Body of pancreas (tissue), 4 donors: ENCODE data around the gene OR1E2. TPM values are rescaled to one million over a fixed set of nuclear protein-coding genes. Genes with fewer than 3 reads are reported as not detected.
"Not testable (repeated sequence)": the region's sequence is repeated elsewhere in the genome, so short reads cannot be mapped to it uniquely, and the experiment has no call there.

Source experiments
- ATAC-seq: fragments of 150-250 bp; one replicate; pipeline ENCODE4 v1.9.1; 2016
- DNase-seq, 4 donors: peaks; one replicate each; pipeline ENCODE4 v3.0.0-alpha.2; 2019
- H3K27ac ChIP-seq, 4 donors: fragments of 200-600 bp; sonication (generic); 1 replicate in 3 of 4; 2 replicates in 1 of 4; pipeline versions ENCODE4 v1.5.1 to v1.6.1; 2016 to 2019; ENCODE audit warnings: mild to moderate bottlenecking in 1 of 4, mixed read lengths in 1 of 4, moderate library complexity in 1 of 4
- H3K27me3 ChIP-seq, 2 donors: fragments of 200-600 bp; sonication (generic); one replicate each; pipeline ENCODE4 v1.6.0; 2016; ENCODE audit warnings: mild to moderate bottlenecking in 1 of 2
- H3K36me3 ChIP-seq, 2 donors: fragments of 200-600 bp; sonication (generic); replicated peaks in 1 of 2; 2 replicates each; pipeline ENCODE4 v1.5.1; 2016; ENCODE audit warnings: low read depth in 2 of 2; ENCODE audit not compliant: insufficient read depth in 1 of 2
- H3K4me1 ChIP-seq: fragments of 200-600 bp; sonication (generic); one replicate; pipeline ENCODE4 v1.6.0; 2016
- H3K4me3 ChIP-seq, 2 donors: fragments of 200-600 bp; sonication (generic); 1 replicate in 1 of 2; 2 replicates in 1 of 2; pipeline ENCODE4 v1.5.1; 2016 to 2019
- H3K9me3 ChIP-seq, 3 donors: fragments of 200-600 bp; sonication (generic); 1 replicate in 2 of 3; 2 replicates in 1 of 3; pipeline ENCODE4 v1.5.1; 2016
- POLR2A ChIP-seq, 3 donors: fragments of 450-650 bp; IDR thresholded peaks; one replicate each; pipeline ENCODE4 v1.6.1; 2016; ENCODE audit warnings: antibody characterized with exemption in 3 of 3, mild to moderate bottlenecking in 2 of 3
- WGBS, 2 donors: methylation state at CpG; one replicate each; pipeline ENCODE4 v1.1.5; 2017; 5-methylcytosine and 5-hydroxymethylcytosine counted together
- intact Hi-C: fragments of 100-400 bp; cut with DNase I; formaldehyde crosslinking; loops from one replicate; pipeline ENCODE4 v1.15.1; 2023
- total RNA-seq, 2 donors: library from RNA; depleted of rRNA; stranded (reverse); fragments of >200 nt; gene quantifications; one replicate each; pipeline ENCODE4 v1.1.0, GENCODE V29; 2016
- TF ChIP-seq, protein P1 (sequence below), 7 experiments: fragments of 450-650 bp in 4 of 7; fragments of 200-600 bp in 3 of 7; sonication (generic) in 3 of 7; IDR thresholded peaks; one replicate each; pipeline ENCODE4 v1.5.1; 2016 to 2019; ENCODE audit warnings: antibody characterized with exemption in 7 of 7

The OR1E2 gene
- total RNA-seq, 2 donors from 2014 or later = not detected

DNA sequence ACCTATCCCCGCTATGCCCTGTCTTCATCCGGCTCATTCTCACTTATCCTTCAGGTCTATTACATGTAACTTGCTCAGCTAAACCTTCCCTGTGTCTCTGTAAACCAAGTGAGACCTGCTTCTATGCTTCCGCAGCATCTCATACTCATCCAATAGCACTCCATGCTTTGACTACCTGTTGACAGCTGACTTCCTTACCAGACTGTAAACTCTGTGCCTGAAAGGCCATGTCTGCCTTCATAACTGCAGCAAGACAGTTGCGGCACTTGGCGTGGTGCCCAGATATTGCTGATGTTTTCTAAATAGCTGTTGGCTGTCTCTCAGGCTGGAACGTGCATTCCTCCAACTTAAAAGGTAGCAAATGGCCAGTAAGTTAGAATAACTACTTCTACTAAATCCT, 33.6 kb downstream of the OR1E2 start:
- DNase-seq (peak in 1 of 4 donors; percentile 9), ATAC-seq (no peak)
- no peak overlapping the region for H3K27ac ChIP-seq
- H3K9me3 ChIP-seq = no peaks in the 10 kb centered on the region
- no peak for TF ChIP-seq POLR2A (IDR thresholded peaks at IDR 0.05)
- TF ChIP-seq, protein P1, sequence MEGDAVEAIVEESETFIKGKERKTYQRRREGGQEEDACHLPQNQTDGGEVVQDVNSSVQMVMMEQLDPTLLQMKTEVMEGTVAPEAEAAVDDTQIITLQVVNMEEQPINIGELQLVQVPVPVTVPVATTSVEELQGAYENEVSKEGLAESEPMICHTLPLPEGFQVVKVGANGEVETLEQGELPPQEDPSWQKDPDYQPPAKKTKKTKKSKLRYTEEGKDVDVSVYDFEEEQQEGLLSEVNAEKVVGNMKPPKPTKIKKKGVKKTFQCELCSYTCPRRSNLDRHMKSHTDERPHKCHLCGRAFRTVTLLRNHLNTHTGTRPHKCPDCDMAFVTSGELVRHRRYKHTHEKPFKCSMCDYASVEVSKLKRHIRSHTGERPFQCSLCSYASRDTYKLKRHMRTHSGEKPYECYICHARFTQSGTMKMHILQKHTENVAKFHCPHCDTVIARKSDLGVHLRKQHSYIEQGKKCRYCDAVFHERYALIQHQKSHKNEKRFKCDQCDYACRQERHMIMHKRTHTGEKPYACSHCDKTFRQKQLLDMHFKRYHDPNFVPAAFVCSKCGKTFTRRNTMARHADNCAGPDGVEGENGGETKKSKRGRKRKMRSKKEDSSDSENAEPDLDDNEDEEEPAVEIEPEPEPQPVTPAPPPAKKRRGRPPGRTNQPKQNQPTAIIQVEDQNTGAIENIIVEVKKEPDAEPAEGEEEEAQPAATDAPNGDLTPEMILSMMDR (IDR thresholded peaks at IDR 0.05) = no peak
- H3K27me3 ChIP-seq = no peaks in the 10 kb centered on the region
- H3K4me3 ChIP-seq = no peak overlapping the region
- H3K4me1 ChIP-seq = no peaks in the 10 kb centered on the region
- intact Hi-C loops = no loop called here
- no peaks in the 10 kb centered on the region for H3K36me3 ChIP-seq
- 44 to 46% methylated on average over 6 of the region's 6 CpGs for WGBS, 2 donors

DNA sequence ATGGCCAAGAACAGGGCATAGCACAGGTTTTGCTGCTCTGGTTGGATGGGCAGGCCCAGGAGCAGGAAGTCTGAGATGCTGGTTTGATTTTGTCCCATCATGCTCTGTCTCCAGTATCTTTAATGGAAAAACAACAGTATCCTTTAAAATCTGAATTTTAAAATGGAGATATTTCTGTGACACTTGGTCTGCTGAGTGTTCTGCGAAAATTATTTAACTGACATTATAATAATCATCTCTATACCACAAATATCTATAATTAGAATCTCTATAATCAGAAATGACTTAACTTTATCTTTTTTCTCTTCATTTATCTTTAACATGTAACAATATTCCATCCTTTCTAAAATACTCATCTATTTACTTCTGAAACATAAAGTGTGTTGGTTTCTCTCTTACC, 35.3 kb downstream of the OR1E2 start, which contains the start of gene OR1E1:
Gene OR1E1, minus strand, starts transcription at position 101 of the 400 bp plus-strand sequence. Its CDS starts 0 bp downstream, at position 101.
- no peaks in the 10 kb centered on the region for H3K4me1 ChIP-seq
- DNase-seq = no peak
- H3K9me3 ChIP-seq = no peaks in the 10 kb centered on the region
- no peak within 1 kb of the TSS for H3K4me3 ChIP-seq
- TF ChIP-seq, protein P1 (IDR thresholded peaks at IDR 0.05) = no peak
- TF ChIP-seq POLR2A (IDR thresholded peaks at IDR 0.05) = no peak
- no peak for ATAC-seq
- no peak within 1 kb of the TSS for H3K27ac ChIP-seq
- no peaks in the 10 kb centered on the region for H3K36me3 ChIP-seq
- 75 to 83% methylated on average over 1 of the region's 1 CpG for WGBS, 2 donors
- intact Hi-C loops = no loop called here
- H3K27me3 ChIP-seq = no peaks in the 10 kb centered on the region

DNA sequence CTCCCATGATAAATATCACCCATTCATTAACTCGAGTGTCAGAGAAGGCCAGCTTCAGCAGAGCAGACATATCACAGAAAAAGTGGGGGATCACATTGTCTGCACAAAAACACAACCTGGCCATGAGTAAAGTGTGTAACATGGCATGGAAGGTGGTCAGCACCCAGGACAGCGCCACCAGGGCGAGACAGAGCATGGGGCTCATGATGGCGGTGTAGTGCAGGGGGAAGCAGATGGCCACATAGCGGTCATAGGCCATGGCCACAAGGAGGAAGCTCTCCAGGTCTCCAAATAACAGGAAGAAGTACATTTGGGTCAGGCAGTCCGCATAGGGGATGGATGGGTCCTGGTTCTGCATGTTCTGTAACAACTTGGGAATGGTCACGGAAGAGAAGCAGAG, 35.8 kb downstream of the OR1E2 start:
- intact Hi-C loops, H3K36me3 ChIP-seq, H3K27ac ChIP-seq, H3K9me3 ChIP-seq, H3K4me3 ChIP-seq, ATAC-seq, H3K4me1 ChIP-seq, DNase-seq, H3K27me3 ChIP-seq: not testable (repeated sequence)
- 32 to 50% methylated on average over 5 to 7 of the region's 7 CpGs for WGBS, 2 donors

DNA sequence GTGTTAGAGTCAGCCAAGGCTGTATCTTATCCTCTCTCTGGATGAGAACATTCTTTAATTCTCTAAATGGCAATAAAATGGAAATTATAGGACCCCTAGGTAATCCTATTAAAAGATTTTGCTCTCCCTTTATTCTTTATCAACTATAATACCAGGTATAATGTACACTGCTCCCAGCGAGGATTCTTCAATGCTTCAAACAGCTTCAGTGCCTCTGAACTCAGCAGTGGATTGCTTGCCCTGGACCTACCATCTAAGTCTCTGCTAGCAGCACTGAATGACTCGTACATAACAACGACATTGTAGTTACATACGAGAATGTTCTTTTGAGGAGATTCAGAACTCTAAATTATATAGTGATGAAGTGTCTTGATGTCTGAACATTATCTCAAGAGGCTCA, 43.9 kb downstream of the OR1E2 start:
- H3K27me3 ChIP-seq = peaks cover 0 to 3% of the 10 kb centered on the region in 2 donors

DNA sequence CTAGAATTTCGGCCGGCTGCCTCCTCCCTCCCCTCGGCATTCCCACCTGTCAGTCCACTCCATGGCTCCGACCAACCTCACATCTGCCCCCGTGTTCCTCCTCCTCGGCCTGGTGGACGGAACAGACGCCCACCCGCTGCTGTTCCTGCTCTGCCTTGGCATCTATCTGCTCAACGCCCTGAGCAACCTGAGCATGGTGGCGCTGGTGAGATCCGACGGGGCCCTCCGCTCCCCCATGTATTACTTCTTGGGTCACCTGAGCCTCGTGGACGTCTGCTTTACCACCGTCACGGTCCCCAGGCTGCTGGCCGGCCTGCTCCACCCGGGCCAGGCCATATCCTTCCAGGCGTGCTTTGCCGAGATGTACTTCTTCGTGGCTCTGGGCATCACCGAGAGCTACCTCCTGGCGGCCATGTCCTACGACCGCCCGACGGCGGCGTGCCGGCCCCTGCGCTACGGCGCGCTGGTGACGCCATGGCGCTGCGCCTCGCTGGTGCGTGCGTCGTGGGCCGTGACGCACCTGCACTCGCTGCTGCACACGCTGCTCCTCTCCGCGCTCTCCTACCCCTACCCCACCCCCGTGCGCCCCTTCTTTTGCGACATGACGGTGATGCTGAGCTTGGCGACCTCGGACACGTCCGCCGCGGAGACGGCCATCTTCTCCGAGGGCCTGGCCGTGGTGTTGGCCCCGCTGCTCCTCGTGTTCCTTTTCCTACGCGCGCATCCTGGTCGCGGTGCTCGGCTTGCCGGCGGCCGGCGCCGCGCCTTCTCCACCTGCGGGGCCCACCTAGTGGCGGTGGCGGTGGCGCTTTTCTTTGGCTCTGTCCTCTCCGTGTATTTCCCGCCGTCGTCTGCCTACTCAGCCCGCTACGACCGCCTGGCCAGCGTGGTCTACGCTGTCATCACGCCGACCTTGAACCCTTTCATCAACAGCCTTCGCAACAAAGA, 47.5 kb downstream of the OR1E2 start, which contains the start of gene OR3A2:
Gene OR3A2, minus strand, starts transcription at position 440 of the 948 bp plus-strand sequence.
- DNase-seq (no peak), ATAC-seq (no peak)
- 22 to 44% methylated on average over 20 to 92 of the region's 92 CpGs for WGBS, 2 donors
- Histone ChIP-seq H3K27me3 (peaks cover 0 to 3% of the 10 kb centered on the region in 2 donors), H3K4me3 (no peak within 1 kb of the TSS), H3K4me1 (no peaks in the 10 kb centered on the region), H3K9me3 (no peaks in the 10 kb centered on the region), H3K36me3 (no peaks in the 10 kb centered on the region), H3K27ac (no peak within 1 kb of the TSS)
- TF ChIP-seq POLR2A (IDR thresholded peaks at IDR 0.05) = no peak
- TF ChIP-seq, protein P1 (IDR thresholded peaks at IDR 0.05) = no peak
- intact Hi-C loops = no loop called here

More for the DNA sequence above, 43.9 kb downstream of the OR1E2 start:
- Histone ChIP-seq H3K4me1 (no peaks in the 10 kb centered on the region), H3K9me3 (no peaks in the 10 kb centered on the region), H3K27ac (no peak overlapping the region), H3K36me3 (no peaks in the 10 kb centered on the region), H3K4me3 (no peak overlapping the region)
- intact Hi-C loops = no loop called here
- DNase-seq = no peak
- no peak for ATAC-seq
- WGBS, 2 donors = 39 to 57% methylated on average over 4 of the region's 4 CpGs
- no peak for TF ChIP-seq POLR2A (IDR thresholded peaks at IDR 0.05)
- TF ChIP-seq, protein P1 (IDR thresholded peaks at IDR 0.05) = no peak

Other genes with a start within 250 kb of the OR1E2 start
- not detected for gene OR1A2, start 236.3 kb downstream of the OR1E2 start, total RNA-seq
- gene OR1A1, start 226.2 kb downstream of the OR1E2 start, total RNA-seq = not detected
- gene OR3A1, start 135.5 kb downstream of the OR1E2 start, total RNA-seq = not detected
- not detected for gene OR3A2, start 47.5 kb downstream of the OR1E2 start, total RNA-seq
- not detected for gene OR1E1, start 35.4 kb downstream of the OR1E2 start, total RNA-seq
- gene OR3A3, start 22.5 kb downstream of the OR1E2 start, total RNA-seq = not detected
- gene SPATA22, start 38.0 kb upstream of the OR1E2 start, total RNA-seq = not detected
- gene ASPA, start 42.2 kb upstream of the OR1E2 start, total RNA-seq = under 1 TPM; 0.66 to 0.78 TPM
- under 1 TPM in 1 of 2 donors, not detected in 1; 0.33 TPM for gene TRPV3, start 124.0 kb upstream of the OR1E2 start, total RNA-seq
- gene TRPV1, start 175.6 kb upstream of the OR1E2 start, total RNA-seq = 1 to 10 TPM; 4.4 to 6.3 TPM
- gene SHPK, start 202.4 kb upstream of the OR1E2 start, total RNA-seq = 10 to 100 TPM; 10.4 to 15.2 TPM
- gene CTNS, start 202.9 kb upstream of the OR1E2 start, total RNA-seq = 10 to 100 TPM; 15.8 to 29.3 TPM
- gene TAX1BP3, start 234.7 kb upstream of the OR1E2 start, total RNA-seq = 10 to 100 TPM; 72.9 to 82.7 TPM
- gene EMC6, start 235.0 kb upstream of the OR1E2 start, total RNA-seq = 1 to 10 TPM; 5.9 to 8.3 TPM